Chondrocyte (in vitro differentiated cells): ENCODE results near the gene PLD3. TPM values are rescaled to one million over a fixed set of nuclear protein-coding genes. Genes with fewer than 3 reads are reported as not detected.
"Not testable (repeated sequence)": the region's sequence is repeated elsewhere in the genome, so short reads cannot be mapped to it uniquely, and the experiment has no call there.

Experiments used
- DNase-seq: peaks from one replicate; pipeline ENCODE4 v3.0.0; 2021; ENCODE audit warnings: mixed read lengths, low spot score
- H3K27ac Mint-ChIP-seq: one replicate; pipeline ENCODE4 v1.8.0; 2021; ENCODE audit warnings: mild to moderate bottlenecking, moderate library complexity, mixed read lengths; ENCODE audit not compliant: unreplicated experiment
- H3K27me3 Mint-ChIP-seq: 2 replicates; pipeline ENCODE4 v1.8.0; 2021; ENCODE audit warnings: low read depth, mixed read lengths
- H3K36me3 Mint-ChIP-seq: 2 replicates; pipeline ENCODE4 v1.8.0; 2021; ENCODE audit warnings: low read depth, mixed read lengths
- H3K4me1 Mint-ChIP-seq: 2 replicates; pipeline ENCODE4 v1.8.0; 2021; ENCODE audit warnings: low read depth, mild to moderate bottlenecking, mixed read lengths
- H3K4me3 Mint-ChIP-seq: one replicate; pipeline ENCODE4 v1.8.0; 2021; ENCODE audit warnings: mild to moderate bottlenecking, moderate library complexity, mixed read lengths; ENCODE audit not compliant: unreplicated experiment
- H3K9me3 Mint-ChIP-seq: 2 replicates; pipeline ENCODE4 v1.8.0; 2021; ENCODE audit warnings: low read depth, mixed read lengths
- CTCF ChIP-seq: fragments of 200-600 bp; sonication (generic); IDR thresholded peaks from 2 replicates; pipeline ENCODE4 v1.5.0; 2021; ENCODE audit warnings: antibody characterized with exemption, mild to moderate bottlenecking, moderate library complexity
- total RNA-seq: library from RNA; stranded (reverse); gene quantifications from 3 replicates; pipeline ENCODE4 v1.2.1, GENCODE V29; 2021

Gene PLD3
- total RNA-seq, 1 donor from 2014 or later, result 478 TPM

GRCh38 chr19:40331052-40331451 is 17.4 kb upstream of the PLD3 start:
- DNase-seq, result no peak
- Mint-ChIP-seq H3K27me3 (no peaks in the 10 kb centered on the region), H3K36me3 (peaks cover 38% of the 10 kb centered on the region), H3K4me1 (no peaks in the 10 kb centered on the region), H3K4me3 (no peak overlapping the region), H3K9me3 (no peaks in the 10 kb centered on the region), H3K27ac (no peak overlapping the region)
- TF ChIP-seq CTCF, result no peak

- Mint-ChIP-seq H3K9me3 (no peaks in the 10 kb centered on the region), H3K4me1 (no peaks in the 10 kb centered on the region), H3K27me3 (no peaks in the 10 kb centered on the region), H3K36me3 (peaks cover 36% of the 10 kb centered on the region), H3K27ac (no peak overlapping the region), H3K4me3 (no peak overlapping the region)
- DNase-seq, result no peak
- TF ChIP-seq CTCF, result no peak
Measured at GRCh38 chr19:40332669-40333068, 15.8 kb upstream of the PLD3 start.

- H3K36me3 Mint-ChIP-seq, result peaks cover 36% of the 10 kb centered on the region
- H3K9me3 Mint-ChIP-seq, H3K4me1 Mint-ChIP-seq, H3K4me3 Mint-ChIP-seq, H3K27me3 Mint-ChIP-seq, H3K27ac Mint-ChIP-seq, DNase-seq: not testable (repeated sequence)
Measured at GRCh38 chr19:40333083-40333482, 15.4 kb upstream of the PLD3 start.

- no peak for DNase-seq
- H3K4me1 Mint-ChIP-seq, result peaks cover 3% of the 10 kb centered on the region
- no peak overlapping the region for H3K27ac Mint-ChIP-seq
- H3K27me3 Mint-ChIP-seq, result no peaks in the 10 kb centered on the region
- no peaks in the 10 kb centered on the region for H3K9me3 Mint-ChIP-seq
- H3K4me3 Mint-ChIP-seq, result no peak overlapping the region
- TF ChIP-seq CTCF, result no peak
- peaks cover 32% of the 10 kb centered on the region for H3K36me3 Mint-ChIP-seq
Measured at GRCh38 chr19:40335101-40335500, 13.4 kb upstream of the PLD3 start.

- no peaks in the 10 kb centered on the region for H3K27me3 Mint-ChIP-seq
- no peaks in the 10 kb centered on the region for H3K9me3 Mint-ChIP-seq
- peaks cover 3% of the 10 kb centered on the region for H3K4me1 Mint-ChIP-seq
- H3K4me3 Mint-ChIP-seq, result no peak overlapping the region
- no peak overlapping the region for H3K27ac Mint-ChIP-seq
- DNase-seq, result no peak
- no peak for TF ChIP-seq CTCF
- H3K36me3 Mint-ChIP-seq, result peaks cover 29% of the 10 kb centered on the region
Measured at GRCh38 chr19:40335855-40336600, 12.5 kb upstream of the PLD3 start.

- DNase-seq, result no peak
- TF ChIP-seq CTCF, result no peak
- Mint-ChIP-seq H3K4me1 (peaks cover 6% of the 10 kb centered on the region), H3K36me3 (peaks cover 25% of the 10 kb centered on the region), H3K9me3 (no peaks in the 10 kb centered on the region), H3K27me3 (no peaks in the 10 kb centered on the region), H3K4me3 (no peak overlapping the region), H3K27ac (no peak overlapping the region)
Measured at GRCh38 chr19:40336601-40336900, 11.9 kb upstream of the PLD3 start.
